GM12872 (cell line): ENCODE results near the gene HIPK2.

Source experiments
- TF ChIP-seq, protein P1 (sequence below): IDR thresholded peaks from 3 replicates; pipeline ENCODE4 v1.5.1; 2011; ENCODE audit warnings: low read depth, mild to moderate bottlenecking, low read length, moderate library complexity; ENCODE audit not compliant: insufficient read depth

HIPK2 gene

DNA sequence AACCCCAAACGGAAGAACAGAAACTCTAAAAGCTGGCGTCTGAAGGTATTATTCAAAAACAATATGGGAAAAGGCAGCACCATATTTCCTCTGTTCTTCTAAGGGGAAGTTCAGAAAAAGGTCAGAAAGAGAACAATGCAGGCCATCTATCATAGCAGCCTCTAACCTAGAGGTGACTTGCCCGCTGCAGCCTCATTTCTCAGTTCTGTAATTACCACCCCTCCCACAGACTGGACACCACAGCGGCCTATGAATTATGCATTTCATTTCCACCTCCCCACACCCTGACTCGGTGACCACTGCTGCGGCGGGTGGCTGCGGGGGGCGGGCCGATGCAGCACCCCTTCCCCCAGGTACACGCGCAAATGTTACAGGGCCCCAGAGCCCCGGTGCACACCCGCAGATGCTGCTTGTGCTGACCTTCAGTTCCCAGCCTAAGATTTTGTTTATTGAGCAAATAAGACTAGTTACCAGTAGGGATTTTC is 128.8 kb downstream of the HIPK2 start:
- TF ChIP-seq, protein P1, sequence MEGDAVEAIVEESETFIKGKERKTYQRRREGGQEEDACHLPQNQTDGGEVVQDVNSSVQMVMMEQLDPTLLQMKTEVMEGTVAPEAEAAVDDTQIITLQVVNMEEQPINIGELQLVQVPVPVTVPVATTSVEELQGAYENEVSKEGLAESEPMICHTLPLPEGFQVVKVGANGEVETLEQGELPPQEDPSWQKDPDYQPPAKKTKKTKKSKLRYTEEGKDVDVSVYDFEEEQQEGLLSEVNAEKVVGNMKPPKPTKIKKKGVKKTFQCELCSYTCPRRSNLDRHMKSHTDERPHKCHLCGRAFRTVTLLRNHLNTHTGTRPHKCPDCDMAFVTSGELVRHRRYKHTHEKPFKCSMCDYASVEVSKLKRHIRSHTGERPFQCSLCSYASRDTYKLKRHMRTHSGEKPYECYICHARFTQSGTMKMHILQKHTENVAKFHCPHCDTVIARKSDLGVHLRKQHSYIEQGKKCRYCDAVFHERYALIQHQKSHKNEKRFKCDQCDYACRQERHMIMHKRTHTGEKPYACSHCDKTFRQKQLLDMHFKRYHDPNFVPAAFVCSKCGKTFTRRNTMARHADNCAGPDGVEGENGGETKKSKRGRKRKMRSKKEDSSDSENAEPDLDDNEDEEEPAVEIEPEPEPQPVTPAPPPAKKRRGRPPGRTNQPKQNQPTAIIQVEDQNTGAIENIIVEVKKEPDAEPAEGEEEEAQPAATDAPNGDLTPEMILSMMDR, result no peak

DNA sequence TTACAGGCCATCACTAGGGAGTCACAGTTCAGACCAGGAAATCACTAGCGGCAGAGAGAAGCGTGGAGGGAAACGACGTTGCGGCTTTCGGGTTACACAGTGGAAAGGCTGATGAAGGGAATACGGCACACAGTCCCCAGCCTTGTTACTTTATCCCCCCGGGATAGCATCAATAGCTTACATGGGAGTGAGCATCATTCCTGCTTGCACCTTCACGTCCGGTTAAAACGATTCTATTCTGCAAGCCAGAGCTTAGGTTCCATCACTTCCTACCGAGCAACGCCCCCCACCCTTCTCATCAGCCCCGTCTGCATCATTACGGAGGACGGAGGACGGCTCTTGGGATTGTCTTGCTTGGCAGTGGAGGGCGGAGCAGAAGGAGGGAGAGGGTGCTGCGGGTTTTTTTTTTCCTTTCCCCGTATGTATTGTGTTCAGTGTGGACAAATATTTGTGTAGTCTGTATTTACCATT is 129.4 kb downstream of the HIPK2 start:
- TF ChIP-seq, protein P1, result no peak

GRCh38 chr7:139647814-139648390 is 129.9 kb downstream of the HIPK2 start:
- TF ChIP-seq, protein P1, result no peak

- TF ChIP-seq, protein P1, result no peak
These were observed 130.7 kb downstream of the HIPK2 start for GRCh38 chr7:139647085-139647484.

GRCh38 chr7:139646566-139646965 is 131.2 kb downstream of the HIPK2 start:
- TF ChIP-seq, protein P1, result no peak

DNA sequence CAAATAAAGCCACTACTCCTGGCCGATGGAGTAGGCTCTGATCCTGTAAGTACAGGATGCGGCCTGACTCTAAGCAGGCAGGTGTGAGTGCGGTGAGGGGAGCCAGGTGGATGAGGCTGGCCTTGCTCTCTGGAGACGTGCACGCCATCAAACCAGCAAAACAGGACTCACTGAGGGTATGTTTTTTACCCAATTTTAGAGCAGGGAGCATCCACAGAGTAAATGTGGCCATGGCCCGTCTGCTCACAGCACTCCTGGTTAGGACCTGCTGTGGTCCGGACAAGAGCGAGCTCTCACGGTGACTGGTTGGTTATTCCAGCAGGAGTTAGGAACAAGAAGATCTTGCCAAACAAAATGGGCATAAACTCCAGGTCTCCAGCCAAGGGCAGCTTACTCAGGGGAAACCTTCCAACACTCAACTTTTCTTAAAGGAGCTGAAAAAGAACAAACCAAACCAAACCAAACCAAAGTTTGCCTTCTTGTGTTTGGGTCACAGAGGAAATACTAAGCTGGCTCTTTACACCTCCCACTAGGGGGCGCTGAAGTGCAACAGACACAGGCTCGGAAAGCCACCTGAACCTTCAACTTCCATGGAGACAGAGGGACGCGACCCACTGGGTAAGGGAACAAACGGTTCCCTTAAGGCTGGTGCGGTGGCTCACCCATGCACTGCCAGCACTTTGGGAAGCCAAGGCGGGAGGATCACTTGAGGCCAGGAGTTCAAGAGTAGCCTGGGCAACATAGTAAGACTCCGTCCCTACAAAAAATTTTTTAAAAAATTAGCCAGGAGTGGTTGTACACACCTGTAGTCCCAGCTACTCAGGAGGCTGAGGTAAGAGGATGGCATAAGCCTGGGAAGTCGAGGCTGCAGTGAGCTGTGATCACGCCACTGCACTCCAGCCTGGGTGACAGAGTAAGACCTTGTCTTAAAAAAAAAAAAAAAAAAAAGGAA is 131.9 kb downstream of the HIPK2 start:
- TF ChIP-seq, protein P1, result peak; percentile 91

DNA sequence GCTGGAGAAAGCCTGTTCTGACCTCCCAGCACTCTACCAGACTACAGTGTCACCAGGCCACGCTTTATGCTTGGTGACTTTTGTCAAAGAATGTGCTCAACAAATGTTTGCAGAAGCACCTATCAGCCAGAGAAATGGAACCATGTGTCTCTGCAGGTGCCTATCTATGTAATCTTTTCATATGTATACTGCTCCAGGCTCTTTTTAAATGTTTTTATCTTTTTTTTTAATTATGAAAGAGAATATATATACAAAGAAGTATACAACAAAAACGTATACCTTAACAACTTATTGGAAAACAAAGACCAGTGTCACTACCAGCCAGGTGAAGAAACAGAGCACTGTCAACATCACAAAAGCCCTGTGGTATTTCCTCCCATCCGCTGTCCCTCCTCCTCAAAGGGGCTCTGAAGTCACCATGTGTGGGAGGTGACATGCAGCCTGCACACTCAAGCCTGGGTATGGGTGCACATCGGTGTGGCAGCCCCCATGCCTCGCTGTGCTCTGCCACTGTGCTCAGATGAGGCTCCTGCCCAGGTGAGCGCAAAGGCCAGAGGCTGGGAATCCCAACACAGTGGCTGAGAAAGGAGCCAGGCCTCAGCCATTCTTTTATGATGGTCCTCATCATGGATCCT is 133.7 kb downstream of the HIPK2 start:
- TF ChIP-seq, protein P1, result no peak
